HFF-Myc (cell line): Measurements from ENCODE around the gene SELENOV.

Experiments
- DNase-seq: peaks from one replicate; pipeline ENCODE4 v3.0.0-alpha.2; 2011; ENCODE audit warnings: low read depth; ENCODE audit errors: extremely low read depth
- H3K4me3 ChIP-seq: replicated peaks from 2 replicates; pipeline ENCODE4 v1.5.1; 2011; ENCODE audit warnings: low read depth, mild to moderate bottlenecking, control low read depth, low read length
- CTCF ChIP-seq: IDR thresholded peaks from 2 replicates; pipeline ENCODE4 v1.5.1; 2012; ENCODE audit warnings: mild to moderate bottlenecking, low read depth, low read length, control low read depth; ENCODE audit errors: missing control alignments

The SELENOV gene

GRCh38 chr19:39518458-39518857 lies 3.5 kb downstream of the SELENOV start:
- no peak for TF ChIP-seq CTCF
- no peak overlapping the region for H3K4me3 ChIP-seq
- DNase-seq, result no peak

GRCh38 chr19:39518975-39519374 lies 4.0 kb downstream of the SELENOV start:
- no peak overlapping the region for H3K4me3 ChIP-seq
- DNase-seq, result no peak
- no peak for TF ChIP-seq CTCF

- no peak for DNase-seq
- no peak overlapping the region for H3K4me3 ChIP-seq
- no peak for TF ChIP-seq CTCF
Observed at GRCh38 chr19:39520541-39521484, 5.9 kb downstream of the SELENOV start.

GRCh38 chr19:39524495-39524894 lies 9.6 kb downstream of the SELENOV start:
- TF ChIP-seq CTCF, result no peak
- DNase-seq, result no peak
- H3K4me3 ChIP-seq, result no peak overlapping the region

GRCh38 chr19:39525205-39525604 lies 10.3 kb downstream of the SELENOV start:
- DNase-seq, result no peak
- H3K4me3 ChIP-seq, result no peak overlapping the region
- no peak for TF ChIP-seq CTCF

GRCh38 chr19:39531834-39532232 lies 16.9 kb downstream of the SELENOV start:
- peak overlapping the region; percentile 97 for H3K4me3 ChIP-seq
- no peak for DNase-seq
- no peak for TF ChIP-seq CTCF
